GM18861 (cell line): Measurements from ENCODE around the gene MCM9.
A peak's percentile ranks its signal among the peaks of the same experiment; 100 is the strongest.
"Not testable (repeated sequence)": the region's sequence is repeated elsewhere in the genome, so short reads cannot be mapped to it uniquely, and the experiment has no call there.

Experiments
- ATAC-seq: cut with Tn5 transposase; IDR thresholded peaks from one replicate; pipeline ENCODE4 v1.9.1; 2021; ENCODE audit not compliant: unreplicated experiment

The MCM9 gene

GRCh38 chr6:118869350-118869749, 65.6 kb downstream of the MCM9 start:
- no peak for ATAC-seq

- ATAC-seq: not testable (repeated sequence)
Observed at GRCh38 chr6:118868901-118869300, 66.1 kb downstream of the MCM9 start.

- no peak for ATAC-seq
Observed at GRCh38 chr6:118867181-118867580, 67.8 kb downstream of the MCM9 start.

- no peak for ATAC-seq
Observed at GRCh38 chr6:118865100-118865391, 69.9 kb downstream of the MCM9 start.

- peak; percentile 47 for ATAC-seq
Observed at GRCh38 chr6:118864341-118865099, 70.4 kb downstream of the MCM9 start.

GRCh38 chr6:118862443-118862842, 72.5 kb downstream of the MCM9 start:
- no peak for ATAC-seq

GRCh38 chr6:118860880-118861279, 74.1 kb downstream of the MCM9 start:
- no peak for ATAC-seq

- no peak for ATAC-seq
Observed at GRCh38 chr6:118860363-118860762, 74.6 kb downstream of the MCM9 start.

- ATAC-seq: no peak
Observed at GRCh38 chr6:118859517-118860064, 75.4 kb downstream of the MCM9 start.

- ATAC-seq: no peak
Observed at GRCh38 chr6:118856301-118856700, 78.7 kb downstream of the MCM9 start.

- ATAC-seq: no peak
Observed at GRCh38 chr6:118853408-118853807, 81.6 kb downstream of the MCM9 start.

- peak; percentile 60 for ATAC-seq
Observed at GRCh38 chr6:118844915-118845314, 90.0 kb downstream of the MCM9 start.

GRCh38 chr6:118843685-118844390, 91.1 kb downstream of the MCM9 start:
- peak; percentile 93 for ATAC-seq

- no peak for ATAC-seq
Observed at GRCh38 chr6:118830691-118831090, 104.3 kb downstream of the MCM9 start.

GRCh38 chr6:118829817-118830478, 105.0 kb downstream of the MCM9 start:
- no peak for ATAC-seq

- no peak for ATAC-seq
Observed at GRCh38 chr6:118826096-118826495, 108.9 kb downstream of the MCM9 start.

GRCh38 chr6:118825661-118826060, 109.3 kb downstream of the MCM9 start:
- ATAC-seq: no peak

GRCh38 chr6:118815495-118815894, 119.5 kb downstream of the MCM9 start:
- no peak for ATAC-seq

- no peak for ATAC-seq
Observed at GRCh38 chr6:118813775-118814174, 121.2 kb downstream of the MCM9 start.

GRCh38 chr6:118812970-118813369, 122.0 kb downstream of the MCM9 start:
- ATAC-seq: no peak

GRCh38 chr6:118810420-118811027, 124.4 kb downstream of the MCM9 start:
- peak; percentile 91 for ATAC-seq
